Brain microvascular endothelial cell (primary cell): ENCODE results near the gene TMEM135.

Experiments
- DNase-seq: peaks from one replicate; pipeline ENCODE4 v3.0.0-alpha.2; 2020
- H3K27ac ChIP-seq: fragments of 250-450 bp; sonication (Bioruptor Pico); 2 replicates; pipeline ENCODE4 v1.5.1; 2020; ENCODE audit warnings: mild to moderate bottlenecking, moderate library complexity
- H3K27me3 ChIP-seq: fragments of 250-450 bp; sonication (Bioruptor Pico); replicated peaks from 2 replicates; pipeline ENCODE4 v1.5.1; 2020; ENCODE audit warnings: mild to moderate bottlenecking
- H3K36me3 ChIP-seq: fragments of 250-450 bp; sonication (Bioruptor Pico); replicated peaks from 2 replicates; pipeline ENCODE4 v1.5.1; 2020; ENCODE audit warnings: mild to moderate bottlenecking
- H3K4me3 ChIP-seq: 2 replicates; pipeline ENCODE4 v1.5.1; 2011; ENCODE audit warnings: low read depth, mild to moderate bottlenecking, control low read depth, low read length, moderate library complexity
- CTCF ChIP-seq: IDR thresholded peaks from 2 replicates; pipeline ENCODE4 v1.5.1; 2011; ENCODE audit warnings: low read depth, mild to moderate bottlenecking, moderate library complexity, low read length, control low read depth, inconsistent platforms; ENCODE audit errors: missing control alignments
- in situ Hi-C: cut with HindIII; loops from 2 replicates; pipeline ENCODE4 v1.10.0; 2017; ENCODE audit warnings: low sequenced_read_pairs, low pct_ligation_motif_present

Gene TMEM135

GRCh38 chr11:87072787-87073186 lies 35.1 kb downstream of the TMEM135 start:
- DNase-seq: no peak
- Histone ChIP-seq H3K27ac (no peak overlapping the region), H3K36me3 (no peaks in the 10 kb centered on the region), H3K4me3 (no peak overlapping the region), H3K27me3 (no peaks in the 10 kb centered on the region)
- in situ Hi-C loops: no loop called here
- no peak for TF ChIP-seq CTCF

GRCh38 chr11:87076260-87076783 lies 38.6 kb downstream of the TMEM135 start:
- DNase-seq: no peak
- H3K27ac ChIP-seq: no peak overlapping the region
- in situ Hi-C loops: no loop called here

GRCh38 chr11:87076874-87077429 lies 39.2 kb downstream of the TMEM135 start:
- in situ Hi-C loops: no loop called here
- no peak overlapping the region for H3K4me3 ChIP-seq
- no peaks in the 10 kb centered on the region for H3K27me3 ChIP-seq
- no peak for DNase-seq
- no peak for TF ChIP-seq CTCF
- H3K36me3 ChIP-seq: no peaks in the 10 kb centered on the region
- no peak overlapping the region for H3K27ac ChIP-seq

More at GRCh38 chr11:87076260-87076783, 38.6 kb downstream of the TMEM135 start:
- H3K27me3 ChIP-seq: no peaks in the 10 kb centered on the region
- no peak overlapping the region for H3K4me3 ChIP-seq
- TF ChIP-seq CTCF: no peak
- H3K36me3 ChIP-seq: no peaks in the 10 kb centered on the region

- Histone ChIP-seq H3K27me3 (no peaks in the 10 kb centered on the region), H3K27ac (no peak overlapping the region), H3K36me3 (no peaks in the 10 kb centered on the region), H3K4me3 (no peak overlapping the region)
- no peak for DNase-seq
- in situ Hi-C loops: no loop called here
- no peak for TF ChIP-seq CTCF
Observed at GRCh38 chr11:87081358-87081757, 43.6 kb downstream of the TMEM135 start.

GRCh38 chr11:87082590-87082989 lies 44.9 kb downstream of the TMEM135 start:
- in situ Hi-C loops: no loop called here

More at GRCh38 chr11:87082590-87082989, 44.9 kb downstream of the TMEM135 start:
- H3K27ac ChIP-seq: no peak overlapping the region
- no peak for TF ChIP-seq CTCF
- H3K4me3 ChIP-seq: no peak overlapping the region
- no peaks in the 10 kb centered on the region for H3K36me3 ChIP-seq
- no peaks in the 10 kb centered on the region for H3K27me3 ChIP-seq
- DNase-seq: no peak
